Left ventricle myocardium superior (tissue), 1 donor: ENCODE data around the gene FOXO3B. TPM values are rescaled to one million over a fixed set of nuclear protein-coding genes. Genes with fewer than 3 reads are reported as not detected.
A peak's percentile ranks its signal among the peaks of the same experiment; 100 is the strongest.
"Not testable (repeated sequence)": the region's sequence is repeated elsewhere in the genome, so short reads cannot be mapped to it uniquely, and the experiment has no call there.

Experiments used
- ATAC-seq: fragments of 200-7000 bp; cut with Tn5 transposase; one replicate; pipeline ENCODE4 v1.9.1; 2020; ENCODE audit warnings: mild to moderate bottlenecking, moderate library complexity
- DNase-seq: peaks from one replicate; pipeline ENCODE4 v3.0.0-alpha.2; 2020
- intact Hi-C: fragments of 100-400 bp; cut with micrococcal nuclease; formaldehyde crosslinking; loops from one replicate; pipeline ENCODE4 v1.11.0; 2022
- total RNA-seq: library from RNA; stranded (reverse); fragmentation: NEBNext Ultra II Directional; extraction: Animal tissue kit (Norgen Biotek cat#: 25700); gene quantifications from one replicate; pipeline ENCODE4 v1.2.1, GENCODE V29; 2021
- donor health status: DM: no; HTN: yes; CAD: no; lungs with severe emphysema.

Gene FOXO3B
- total RNA-seq, 1 donor from 2014 or later: 1.0 TPM

DNA sequence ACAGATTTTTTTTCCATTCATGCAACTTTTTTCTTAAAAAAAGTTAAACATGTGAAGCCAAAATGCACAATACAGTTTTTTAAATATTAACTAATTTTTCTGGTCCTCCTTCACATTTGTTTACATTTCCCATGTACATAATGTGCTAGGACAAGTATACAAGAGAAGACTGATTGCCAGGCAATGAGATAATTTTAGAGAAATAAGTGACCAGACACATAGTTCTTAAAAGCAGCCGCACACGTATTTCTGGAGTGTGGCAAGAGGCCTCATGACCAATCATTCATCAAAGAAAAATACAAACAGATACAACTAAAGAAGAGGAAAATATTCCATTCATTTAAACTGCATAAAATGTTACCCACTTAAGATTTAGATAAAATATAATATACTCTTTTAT lies 15.8 kb downstream of the FOXO3B start:
- ATAC-seq, DNase-seq, intact Hi-C loops: not testable (repeated sequence)

DNA sequence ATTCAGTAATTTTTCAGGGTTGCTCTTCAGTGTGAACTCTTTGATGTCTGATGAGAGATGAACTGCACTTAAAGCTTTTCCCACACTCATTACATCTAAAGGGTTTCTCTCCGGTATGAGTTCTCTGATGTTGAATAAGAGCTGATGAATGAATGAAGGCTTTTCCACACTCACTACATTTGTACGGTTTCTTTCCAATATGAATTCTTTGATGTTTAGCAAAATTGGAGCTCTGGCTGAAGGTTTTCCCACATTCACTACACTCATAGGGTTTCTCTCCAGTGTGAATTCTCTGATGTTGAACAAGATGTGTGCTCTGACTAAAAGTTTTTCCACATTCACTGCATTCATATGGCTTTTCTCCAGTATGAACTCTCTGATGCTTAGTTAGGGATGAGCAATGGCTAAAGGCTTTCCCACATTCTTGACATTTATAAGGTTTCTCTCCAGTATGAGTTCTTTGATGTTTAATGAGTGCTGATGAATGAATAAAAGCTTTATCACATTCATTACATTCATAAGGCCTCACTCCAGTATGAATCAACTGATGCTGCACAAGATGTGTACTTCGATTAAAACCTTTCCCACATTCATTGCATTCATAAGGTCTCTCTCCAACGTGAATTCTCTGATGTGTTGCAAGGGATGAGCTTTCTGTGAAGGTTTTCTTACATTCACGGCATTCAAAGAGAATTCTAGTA lies 20.0 kb downstream of the FOXO3B start:
- DNase-seq, ATAC-seq, intact Hi-C loops: not testable (repeated sequence)

DNA sequence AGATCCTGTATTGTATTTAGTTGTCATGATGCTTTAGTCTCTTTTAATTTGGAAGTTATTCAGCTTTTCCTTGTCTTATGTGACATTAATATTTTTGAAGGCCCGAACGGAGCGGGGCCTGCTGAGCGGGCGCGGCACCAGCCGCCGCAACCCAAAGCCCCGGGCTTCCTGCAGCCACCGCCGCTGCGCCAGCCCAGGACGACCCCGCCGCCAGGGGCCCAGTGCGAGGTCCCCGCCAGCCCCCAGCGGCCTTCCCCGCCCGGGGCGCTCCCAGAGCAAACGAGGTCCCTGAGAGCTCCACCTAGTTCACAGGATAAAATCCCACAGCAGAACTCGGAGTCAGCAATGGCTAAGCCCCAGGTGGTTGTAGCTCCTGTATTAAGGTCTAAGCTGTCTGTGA lies 32.0 kb downstream of the FOXO3B start:
- DNase-seq, intact Hi-C loops, ATAC-seq: not testable (repeated sequence)

DNA sequence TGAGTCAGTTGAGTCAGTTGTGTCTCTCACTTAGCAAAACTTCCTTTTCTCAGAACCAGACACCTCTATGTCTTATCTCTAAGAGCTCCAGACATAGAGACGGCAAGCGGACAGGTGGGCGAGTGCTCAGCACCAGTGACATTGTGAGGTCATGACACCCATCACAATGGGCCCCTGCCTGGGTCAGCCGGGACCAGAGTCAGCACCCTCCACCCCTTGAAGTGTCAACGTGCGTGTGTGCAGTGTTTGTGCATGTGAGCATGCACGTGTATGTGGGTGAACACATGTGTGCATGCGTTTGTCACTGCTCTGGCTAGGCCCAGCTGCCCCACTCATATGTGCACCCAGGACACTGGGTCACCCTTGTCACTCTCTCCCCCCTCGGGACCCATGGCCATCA lies 37.8 kb downstream of the FOXO3B start, which contains the start of gene TBC1D28:
Gene TBC1D28 (minus strand): TSS at position 101 of the 400 bp plus-strand sequence. CDS start 3,039 bp downstream, outside the sequence.
- intact Hi-C loops, ATAC-seq, DNase-seq: not testable (repeated sequence)

DNA sequence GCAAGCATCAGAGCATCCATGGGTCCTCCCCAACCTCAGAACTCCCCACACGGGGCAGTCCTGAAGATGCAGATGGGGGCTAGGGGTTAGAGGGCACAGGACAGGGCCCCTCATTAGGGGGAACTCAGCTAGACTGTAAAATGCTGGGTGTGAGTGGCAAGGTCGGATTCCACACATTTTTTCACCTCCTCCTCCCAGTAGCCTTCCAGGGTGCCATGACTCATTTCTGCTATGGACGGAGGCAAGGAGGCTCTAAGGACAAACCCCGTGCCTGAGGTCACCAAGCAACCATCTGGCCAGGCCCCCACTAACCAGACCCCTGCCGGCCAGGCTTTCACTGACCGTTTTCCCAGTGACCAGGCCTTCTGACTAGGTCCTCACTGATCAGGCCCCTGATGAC lies 39.0 kb downstream of the FOXO3B start:
- DNase-seq, intact Hi-C loops, ATAC-seq: not testable (repeated sequence)

DNA sequence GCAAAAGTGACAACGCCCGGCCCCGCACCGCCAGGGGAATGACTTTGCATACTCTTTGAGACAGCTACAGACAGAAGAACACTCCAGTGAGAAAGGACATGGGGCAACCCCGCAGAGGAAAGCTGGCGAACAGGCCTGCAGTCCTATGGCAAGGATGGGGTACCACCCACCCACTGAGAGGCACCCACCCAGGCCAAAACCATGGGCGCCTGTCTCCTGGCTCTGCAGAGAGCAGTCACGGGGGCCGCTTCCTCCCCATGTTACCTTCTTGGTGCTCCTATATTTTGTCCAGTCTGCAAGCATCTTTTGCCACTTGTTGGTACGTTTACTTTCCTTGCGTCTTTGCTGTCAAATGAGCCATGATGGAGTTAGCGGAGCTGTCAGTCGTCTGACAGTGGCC lies 43.8 kb downstream of the FOXO3B start:
- DNase-seq, ATAC-seq: not testable (repeated sequence)

DNA sequence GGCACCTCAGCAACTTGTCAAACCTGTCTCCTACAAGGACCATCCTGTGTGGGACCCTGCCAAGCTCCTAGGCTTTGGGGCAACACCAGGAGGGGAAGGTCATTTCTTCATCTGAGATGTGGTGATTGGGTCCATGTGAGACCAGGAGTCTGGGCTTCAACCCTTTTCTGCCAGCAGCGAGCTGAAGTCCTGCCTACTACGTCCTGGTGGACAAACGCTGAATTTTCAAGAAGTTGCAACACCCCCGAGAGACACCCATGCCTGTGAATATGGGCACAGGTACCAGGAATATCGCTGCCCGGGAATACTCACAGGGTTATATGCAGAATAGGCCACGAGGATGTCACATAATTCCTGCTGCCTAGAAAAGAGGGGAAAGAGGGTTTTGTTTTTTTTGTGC lies 45.9 kb downstream of the FOXO3B start:
- ATAC-seq, intact Hi-C loops, DNase-seq: not testable (repeated sequence)

More for the DNA sequence above, 43.8 kb downstream of the FOXO3B start:
- intact Hi-C loops: not testable (repeated sequence)

DNA sequence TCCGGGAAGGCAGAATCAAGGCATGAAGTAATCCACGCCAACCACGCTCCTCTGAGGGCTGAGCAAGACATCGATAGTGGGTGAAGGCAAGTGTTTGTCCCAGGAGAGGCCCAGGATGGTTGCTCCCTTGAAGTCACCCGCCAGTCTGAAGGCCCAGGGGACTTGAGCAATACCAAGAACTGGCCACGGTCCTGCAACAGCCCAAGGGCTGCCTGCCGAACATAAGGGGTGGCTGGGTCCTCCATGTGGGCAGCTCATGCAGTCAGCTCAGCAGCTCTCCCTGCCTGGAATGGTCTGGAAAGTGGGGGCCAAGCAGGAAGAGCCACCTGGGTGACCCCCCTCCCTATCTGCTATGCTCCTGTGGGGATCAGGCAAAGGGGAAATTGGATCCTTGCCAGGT lies 46.3 kb downstream of the FOXO3B start:
- ATAC-seq, intact Hi-C loops, DNase-seq: not testable (repeated sequence)

DNA sequence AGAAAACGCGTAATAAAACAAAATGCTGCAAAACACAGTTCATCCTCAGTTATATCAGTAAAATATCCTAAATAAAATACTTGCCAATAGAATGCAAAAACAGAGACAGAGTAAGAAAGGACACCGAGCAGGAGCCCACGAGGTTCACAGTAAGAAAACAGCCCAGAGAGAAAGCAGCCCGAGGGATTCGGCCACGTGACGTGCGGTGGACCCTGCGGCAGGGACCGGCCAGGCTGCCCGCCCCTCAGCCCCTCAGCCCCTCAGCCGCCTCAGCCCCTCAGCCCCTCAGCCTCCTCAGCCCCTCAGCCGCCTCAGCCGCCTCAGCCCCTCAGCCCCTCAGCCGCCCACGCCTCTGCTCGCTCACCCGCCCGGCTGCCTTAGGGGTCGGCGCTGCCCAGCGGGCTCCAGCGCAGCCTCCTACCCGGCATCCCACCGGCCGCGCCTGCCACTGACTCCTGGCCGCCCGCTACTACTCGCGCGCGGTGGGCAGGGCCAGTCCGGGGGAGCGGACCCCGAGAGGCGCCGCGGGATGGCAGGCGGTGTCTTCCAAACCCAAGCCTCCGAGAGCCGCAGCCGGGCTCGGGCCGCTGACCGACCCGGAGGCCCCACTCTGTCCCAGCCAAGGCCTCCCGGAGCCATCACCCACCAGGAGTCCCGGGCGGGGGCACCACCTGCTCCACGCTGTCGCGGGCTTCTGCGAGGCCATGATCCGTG lies 47.4 kb downstream of the FOXO3B start:
- DNase-seq, intact Hi-C loops: not testable (repeated sequence)
- ATAC-seq: peak; percentile 29

Other genes starting within 250 kb of the FOXO3B start
- not detected for gene LGALS9C, start 205.5 kb downstream of the FOXO3B start, total RNA-seq
- not detected for gene TBC1D28, start 37.9 kb downstream of the FOXO3B start, total RNA-seq
- gene FBXW10, start 61.7 kb upstream of the FOXO3B start, total RNA-seq: not detected
- 22.5 TPM for gene TVP23B, start 98.9 kb upstream of the FOXO3B start, total RNA-seq
- gene PRPSAP2, start 175.8 kb upstream of the FOXO3B start, total RNA-seq: 20.2 TPM